Measurements from ENCODE around the gene ZNF750.

DNA sequence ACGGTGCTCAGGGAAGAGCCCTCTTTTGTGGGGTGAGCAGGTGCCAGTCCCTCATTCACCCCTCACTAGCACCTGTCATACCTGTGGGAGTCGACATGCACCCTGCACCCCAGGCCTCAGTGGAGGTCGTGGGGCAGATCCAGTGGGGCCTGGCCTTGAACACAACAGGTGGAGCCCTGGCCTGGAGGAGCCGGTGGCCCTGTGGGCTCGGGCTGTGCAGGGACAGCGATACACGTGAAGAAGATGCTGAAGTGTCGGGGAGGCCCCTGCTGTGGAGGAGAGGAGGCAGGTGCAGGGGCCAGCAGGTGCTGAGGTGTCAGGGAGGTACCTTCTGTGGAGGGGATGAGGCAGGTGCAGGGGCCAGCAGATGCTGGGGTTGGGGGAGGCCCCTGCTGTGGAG is 31.8 kb downstream of the ZNF750 start:
- TF ChIP-seq CTCF (IDR thresholded peaks at IDR 0.05) (no peak), POLR2A (IDR thresholded peaks at IDR 0.05) (no peak)
